Keratinocyte (primary cell): ENCODE measurements around the gene NTMT1. TPM values are rescaled to one million over a fixed set of nuclear protein-coding genes. Genes with fewer than 3 reads are reported as not detected.

Experiments used
- DNase-seq: peaks from one replicate; pipeline ENCODE4 v3.0.0-alpha.2; 2011; ENCODE audit warnings: low read depth, missing footprints, low spot score
- FAIRE-seq: peaks from 2 replicates; lab custom pipeline; 2011; peaks lifted over from hg19 to GRCh38; lab: Jason Lieb, UNC
- H2AFZ ChIP-seq: 2 replicates; pipeline ENCODE4 v1.6.0; 2012; ENCODE audit warnings: low read length, control low read depth, inconsistent platforms; ENCODE audit not compliant: control insufficient read depth
- H3K27ac ChIP-seq: 2 replicates; pipeline ENCODE4 v1.5.1; 2011; ENCODE audit warnings: low read length; ENCODE audit not compliant: control insufficient read depth, insufficient read depth
- H3K27me3 ChIP-seq: 3 replicates; pipeline ENCODE4 v1.6.0; 2011; ENCODE audit warnings: low read length; ENCODE audit not compliant: control insufficient read depth, insufficient read depth; ENCODE audit errors: extremely low read depth
- H3K36me3 ChIP-seq, 2 experiments: 2 replicates in 1 of 2; 3 replicates in 1 of 2; pipeline ENCODE4 v1.5.1; 2011; ENCODE audit warnings: low read length in 2 of 2, mild to moderate bottlenecking in 1 of 2; ENCODE audit not compliant: control insufficient read depth in 2 of 2, insufficient read depth in 2 of 2; ENCODE audit errors: extremely low read depth in 1 of 2
- H3K4me1 ChIP-seq: 3 replicates; pipeline ENCODE4 v1.5.1; 2011; ENCODE audit warnings: low read length; ENCODE audit not compliant: control insufficient read depth, insufficient read depth; ENCODE audit errors: extremely low read depth
- H3K4me2 ChIP-seq: 3 replicates; pipeline ENCODE4 v1.6.0; 2011; ENCODE audit warnings: low read depth, low read length; ENCODE audit not compliant: control insufficient read depth, insufficient read depth; ENCODE audit errors: extremely low read depth
- H3K4me3 ChIP-seq, 3 experiments: fragments of 200-600 bp in 1 of 3; sonication (generic) in 1 of 3; 2 replicates in 2 of 3; 3 replicates in 1 of 3; pipeline ENCODE4 v1.5.1; 2011 to 2016; ENCODE audit warnings: low read length in 3 of 3, mild to moderate bottlenecking in 3 of 3, control low read depth in 2 of 3, inconsistent platforms in 1 of 3, low read depth in 1 of 3, mixed read lengths in 1 of 3, mixed run types in 1 of 3, moderate library complexity in 1 of 3; ENCODE audit not compliant: control insufficient read depth in 2 of 3, insufficient read depth in 2 of 3; ENCODE audit errors: extremely low read depth in 1 of 3
- H3K79me2 ChIP-seq: 2 replicates; pipeline ENCODE4 v1.6.0; 2012; ENCODE audit warnings: low read length; ENCODE audit not compliant: control insufficient read depth, insufficient read depth
- H3K9ac ChIP-seq: 3 replicates; pipeline ENCODE4 v1.6.0; 2011; ENCODE audit warnings: low read length; ENCODE audit not compliant: control insufficient read depth, insufficient read depth; ENCODE audit errors: extremely low read depth
- H3K9me1 ChIP-seq: 3 replicates; pipeline ENCODE4 v1.6.0; 2011; ENCODE audit warnings: low read length; ENCODE audit not compliant: control insufficient read depth, insufficient read depth; ENCODE audit errors: extremely low read depth
- H3K9me3 ChIP-seq: 2 replicates; pipeline ENCODE4 v1.5.1; 2012; ENCODE audit warnings: low read depth, low read length; ENCODE audit not compliant: control insufficient read depth
- H4K20me1 ChIP-seq: 3 replicates; pipeline ENCODE4 v1.6.0; 2011; ENCODE audit warnings: low read length; ENCODE audit not compliant: control insufficient read depth, insufficient read depth; ENCODE audit errors: extremely low read depth
- EZH2 ChIP-seq: IDR thresholded peaks from one replicate; pipeline ENCODE4 v1.6.1; 2012; ENCODE audit warnings: inconsistent platforms, mild to moderate bottlenecking, low read length, moderate library complexity
- dilution Hi-C: fragments of 300-500 bp; cut with MboI; formaldehyde crosslinking; loops from one replicate; pipeline ENCODE4 v1.7.0; 2020; ENCODE audit warnings: low sequenced_read_pairs; ENCODE audit not compliant: extremely low pct_ligation_motif_present
- polyA plus RNA-seq, 5 experiments: library from polyadenylated mRNA; depleted of rRNA in 3 of 5; stranded (reverse) in 3 of 5; stranded (forward) in 1 of 5; unstranded in 1 of 5; fragments of >200 nt; gene quantifications; 1 replicate in 1 of 5; 2 replicates in 3 of 5; 3 replicates in 1 of 5; pipeline versions ENCODE4 v1.2.1 to v1.2.3, GENCODE V29; 2011 to 2012; ENCODE audit warnings: missing spikeins in 2 of 5, low read depth in 1 of 5, low replicate concordance in 1 of 5
- TF ChIP-seq, protein P1 (sequence below), 3 experiments: IDR thresholded peaks in 1 of 3; conservative IDR thresholded peaks in 1 of 3; optimal IDR thresholded peaks in 1 of 3; 2 replicates in 2 of 3; 3 replicates in 1 of 3; pipeline versions ENCODE3 to v1.5.1; 2011; ENCODE audit warnings: low read length in 3 of 3, mild to moderate bottlenecking in 3 of 3, moderate library complexity in 2 of 3, control low read depth in 1 of 3, inconsistent platforms in 1 of 3; ENCODE audit not compliant: insufficient read depth in 2 of 3; ENCODE audit errors: extremely low read depth in 1 of 3

NTMT1 gene
- polyA plus RNA-seq, 1 donor (not counting 4 experiments of a cell fraction or from before 2014, with no cell fraction given) = 50.2 TPM

- Histone ChIP-seq H3K4me2 (no peak overlapping the region), H3K9me3 (no peaks in the 10 kb centered on the region), H3K27me3 (peaks cover 5% of the 10 kb centered on the region), H3K4me1 (peaks cover 5% of the 10 kb centered on the region), H3K36me3 (no peaks in the 10 kb centered on the region), H3K4me3 (no peak overlapping the region), H4K20me1 (no peaks in the 10 kb centered on the region), H2AFZ (no peak overlapping the region), H3K27ac (no peak overlapping the region), H3K9ac (no peak overlapping the region), H3K79me2 (no peaks in the 10 kb centered on the region), H3K9me1 (no peaks in the 10 kb centered on the region)
- FAIRE-seq (no peak), DNase-seq (no peak)
- TF ChIP-seq, protein P1, sequence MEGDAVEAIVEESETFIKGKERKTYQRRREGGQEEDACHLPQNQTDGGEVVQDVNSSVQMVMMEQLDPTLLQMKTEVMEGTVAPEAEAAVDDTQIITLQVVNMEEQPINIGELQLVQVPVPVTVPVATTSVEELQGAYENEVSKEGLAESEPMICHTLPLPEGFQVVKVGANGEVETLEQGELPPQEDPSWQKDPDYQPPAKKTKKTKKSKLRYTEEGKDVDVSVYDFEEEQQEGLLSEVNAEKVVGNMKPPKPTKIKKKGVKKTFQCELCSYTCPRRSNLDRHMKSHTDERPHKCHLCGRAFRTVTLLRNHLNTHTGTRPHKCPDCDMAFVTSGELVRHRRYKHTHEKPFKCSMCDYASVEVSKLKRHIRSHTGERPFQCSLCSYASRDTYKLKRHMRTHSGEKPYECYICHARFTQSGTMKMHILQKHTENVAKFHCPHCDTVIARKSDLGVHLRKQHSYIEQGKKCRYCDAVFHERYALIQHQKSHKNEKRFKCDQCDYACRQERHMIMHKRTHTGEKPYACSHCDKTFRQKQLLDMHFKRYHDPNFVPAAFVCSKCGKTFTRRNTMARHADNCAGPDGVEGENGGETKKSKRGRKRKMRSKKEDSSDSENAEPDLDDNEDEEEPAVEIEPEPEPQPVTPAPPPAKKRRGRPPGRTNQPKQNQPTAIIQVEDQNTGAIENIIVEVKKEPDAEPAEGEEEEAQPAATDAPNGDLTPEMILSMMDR (optimal IDR thresholded peaks at IDR 0.05 in 1 of 3, IDR thresholded peaks at IDR 0.05 in 1 of 3, conservative IDR thresholded peaks at IDR 0.05 in 1 of 3; ENCODE audit: extremely low read depth in 1 of 3, insufficient read depth in 2 of 3, low read length in 3 of 3) = no peak
- no peak for TF ChIP-seq EZH2
- dilution Hi-C loops = no loop called here
These were observed 28.6 kb downstream of the NTMT1 start for GRCh38 chr9:129654554-129655040.

GRCh38 chr9:129655154-129655553 is 29.2 kb downstream of the NTMT1 start:
- H3K4me1 ChIP-seq = peaks cover 5% of the 10 kb centered on the region
- no peak overlapping the region for H2AFZ ChIP-seq
- DNase-seq (no peak), FAIRE-seq (no peak)
- H3K9ac ChIP-seq = no peak overlapping the region
- no peaks in the 10 kb centered on the region for H4K20me1 ChIP-seq
- no peaks in the 10 kb centered on the region for H3K79me2 ChIP-seq
- no peaks in the 10 kb centered on the region for H3K36me3 ChIP-seq
- H3K9me1 ChIP-seq = no peaks in the 10 kb centered on the region
- no peaks in the 10 kb centered on the region for H3K9me3 ChIP-seq
- H3K4me3 ChIP-seq = no peak overlapping the region
- dilution Hi-C loops = no loop called here
- H3K4me2 ChIP-seq = no peak overlapping the region
- TF ChIP-seq, protein P1 (optimal IDR thresholded peaks at IDR 0.05 in 1 of 3, IDR thresholded peaks at IDR 0.05 in 1 of 3, conservative IDR thresholded peaks at IDR 0.05 in 1 of 3; ENCODE audit: extremely low read depth in 1 of 3, insufficient read depth in 2 of 3, low read length in 3 of 3) = no peak
- TF ChIP-seq EZH2 = no peak
- H3K27ac ChIP-seq = no peak overlapping the region
- peaks cover 5% of the 10 kb centered on the region for H3K27me3 ChIP-seq
